HG02884 (cell line): ENCODE results near the gene PTGES3.
"Not testable (repeated sequence)": the region's sequence is repeated elsewhere in the genome, so short reads cannot be mapped to it uniquely, and the experiment has no call there.

ENCODE experiments used
- ATAC-seq: cut with Tn5 transposase; IDR thresholded peaks from one replicate; pipeline ENCODE4 v1.9.1; 2021; ENCODE audit warnings: mild to moderate bottlenecking, moderate library complexity; ENCODE audit not compliant: unreplicated experiment

The PTGES3 gene

DNA sequence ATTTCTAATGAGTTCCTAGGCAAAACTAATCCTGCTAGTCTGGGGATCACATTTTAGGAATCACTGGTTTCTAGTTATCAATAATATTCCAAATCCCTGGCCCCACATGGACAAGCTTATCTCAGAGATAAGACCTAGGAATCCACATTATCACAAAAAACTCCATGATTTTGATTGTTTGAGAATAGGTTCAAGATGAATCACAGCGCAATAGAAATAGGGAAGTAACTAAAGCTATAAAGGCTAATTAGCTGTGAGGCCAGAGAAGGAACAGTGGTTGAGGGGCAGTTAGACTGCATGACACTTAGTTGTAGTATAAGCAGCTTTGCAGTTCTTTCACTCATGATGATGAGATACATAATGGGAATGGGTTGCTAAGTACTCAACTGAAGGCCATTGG, 29.2 kb downstream of the PTGES3 start:
- no peak for ATAC-seq

GRCh38 chr12:56657416-56658379, 30.4 kb downstream of the PTGES3 start:
- no peak for ATAC-seq

DNA sequence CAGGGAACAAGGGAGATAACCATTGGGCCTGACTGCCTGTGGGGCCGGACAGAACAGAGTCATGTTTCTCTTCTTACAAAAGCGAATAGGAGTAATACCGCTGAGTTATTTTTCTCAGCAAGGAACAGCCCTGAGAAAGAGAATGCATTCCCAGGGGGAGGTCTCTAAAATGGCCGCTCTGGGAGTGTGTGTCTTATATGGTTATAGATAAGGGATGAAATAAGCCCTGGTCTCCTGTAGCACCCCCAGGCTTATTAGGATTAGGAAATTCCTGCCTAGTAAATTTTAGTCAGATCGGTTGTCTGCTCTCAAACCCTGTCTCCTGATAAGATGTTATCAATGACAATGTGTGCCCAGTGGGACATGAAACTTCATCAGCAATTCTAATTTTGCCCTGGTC, 34.3 kb downstream of the PTGES3 start:
- ATAC-seq, result not testable (repeated sequence)

DNA sequence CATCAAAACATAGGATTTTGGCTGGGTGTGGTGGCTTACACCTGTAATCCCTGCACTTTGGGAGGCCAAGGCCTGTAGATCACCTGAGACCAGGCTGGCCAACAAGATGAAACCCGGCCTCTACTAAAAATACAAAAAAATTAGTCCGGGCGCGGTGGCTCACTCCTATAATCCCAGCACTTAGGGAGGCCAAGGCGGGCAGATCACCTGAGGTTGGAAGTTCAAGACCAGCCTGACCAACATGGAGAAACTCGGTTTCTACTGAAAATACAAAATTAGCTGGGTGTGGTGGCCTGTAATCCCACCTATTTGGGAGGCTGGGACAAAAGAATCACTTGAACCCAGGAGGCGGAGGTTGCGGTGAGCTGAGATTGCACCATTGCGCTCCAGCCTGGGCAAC, 40.1 kb downstream of the PTGES3 start:
- not testable (repeated sequence) for ATAC-seq

- ATAC-seq, result peak; percentile 98
These were observed 42.2 kb downstream of the PTGES3 start, which contains the start of gene ATP5F1B for GRCh38 chr12:56645717-56646446. Gene ATP5F1B, minus strand, starts transcription at chr12:56645984. Its CDS starts 21 bp downstream, at chr12:56645963.

DNA sequence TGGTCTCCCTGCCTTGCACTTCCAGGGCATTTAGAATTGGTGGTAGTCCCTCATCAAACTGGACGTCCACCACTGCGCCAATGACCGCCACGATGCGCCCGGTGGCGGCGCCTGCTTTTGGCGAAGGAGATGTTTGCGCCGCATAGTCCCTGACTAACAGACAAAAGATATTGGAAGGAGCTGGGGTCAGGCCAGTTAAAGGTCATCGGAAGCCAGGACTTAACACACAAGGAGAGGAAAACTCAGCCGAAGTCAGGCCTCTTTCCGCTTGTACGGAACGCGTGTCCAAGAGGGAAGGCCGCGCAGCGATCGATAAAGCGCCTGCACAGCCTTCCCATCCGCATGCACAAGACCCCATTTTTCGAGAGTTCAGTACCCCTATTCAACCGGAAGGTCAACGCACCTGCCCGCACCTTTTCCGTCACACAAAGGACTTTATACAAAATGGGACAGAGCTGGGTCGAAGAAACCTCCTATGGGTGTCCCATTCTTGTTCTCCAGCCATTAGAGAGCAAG, 42.8 kb downstream of the PTGES3 start:
- ATAC-seq, result no peak

DNA sequence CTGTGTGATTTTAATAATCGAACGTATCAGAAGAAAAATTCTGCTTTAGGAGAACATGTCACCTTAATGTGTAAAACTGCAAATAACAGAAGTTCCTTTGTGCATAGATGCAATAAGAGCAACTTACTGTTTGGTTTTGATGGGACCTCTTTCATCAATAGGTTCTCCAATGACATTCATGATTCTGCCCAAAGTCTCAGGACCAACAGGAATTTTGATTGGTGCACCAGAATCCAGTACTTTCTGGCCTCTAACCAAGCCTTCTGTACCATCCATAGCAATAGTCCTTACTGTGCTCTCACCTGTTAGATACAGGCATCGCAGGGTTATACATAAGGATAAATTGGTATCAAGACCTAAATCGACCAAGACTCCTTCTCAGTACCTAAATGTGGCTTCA, 43.4 kb downstream of the PTGES3 start:
- no peak for ATAC-seq

DNA sequence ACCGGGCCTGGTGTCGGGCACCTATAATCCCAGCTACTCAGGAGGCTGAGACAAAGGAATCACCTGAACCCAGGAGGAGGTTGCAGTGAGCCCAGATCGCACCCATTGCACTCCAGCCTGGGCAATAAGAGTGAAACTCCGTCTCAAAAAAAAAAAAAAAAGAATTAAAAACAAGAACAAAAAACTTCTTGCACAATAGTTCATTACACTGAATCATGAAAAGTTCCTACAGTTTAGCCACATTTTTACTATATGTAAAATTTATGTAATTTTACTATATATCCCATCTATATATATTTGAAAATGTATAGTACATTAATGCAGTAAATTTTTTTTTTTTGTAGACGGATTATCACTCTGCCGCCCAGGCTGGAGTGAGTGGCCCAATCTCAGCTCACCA, 46.9 kb downstream of the PTGES3 start:
- ATAC-seq, result no peak

DNA sequence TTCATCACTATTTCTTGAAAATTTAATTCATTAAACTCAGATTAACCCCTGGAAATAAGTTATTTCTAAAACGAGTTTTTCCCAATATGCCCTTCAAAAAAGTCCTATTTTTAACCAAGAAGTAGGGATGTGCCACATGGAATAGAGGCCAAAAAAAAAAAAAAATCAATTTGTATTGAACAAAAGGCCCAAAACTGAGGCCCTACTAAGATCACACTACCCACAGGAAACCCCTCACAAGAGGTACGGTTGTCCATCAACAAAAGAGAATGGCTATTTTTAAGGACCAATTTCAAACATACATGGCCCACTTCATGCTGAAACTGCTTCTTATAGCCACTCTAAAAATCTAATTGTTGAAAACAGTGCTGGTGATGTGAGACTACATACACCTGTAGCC, 50.5 kb downstream of the PTGES3 start:
- ATAC-seq, result no peak

DNA sequence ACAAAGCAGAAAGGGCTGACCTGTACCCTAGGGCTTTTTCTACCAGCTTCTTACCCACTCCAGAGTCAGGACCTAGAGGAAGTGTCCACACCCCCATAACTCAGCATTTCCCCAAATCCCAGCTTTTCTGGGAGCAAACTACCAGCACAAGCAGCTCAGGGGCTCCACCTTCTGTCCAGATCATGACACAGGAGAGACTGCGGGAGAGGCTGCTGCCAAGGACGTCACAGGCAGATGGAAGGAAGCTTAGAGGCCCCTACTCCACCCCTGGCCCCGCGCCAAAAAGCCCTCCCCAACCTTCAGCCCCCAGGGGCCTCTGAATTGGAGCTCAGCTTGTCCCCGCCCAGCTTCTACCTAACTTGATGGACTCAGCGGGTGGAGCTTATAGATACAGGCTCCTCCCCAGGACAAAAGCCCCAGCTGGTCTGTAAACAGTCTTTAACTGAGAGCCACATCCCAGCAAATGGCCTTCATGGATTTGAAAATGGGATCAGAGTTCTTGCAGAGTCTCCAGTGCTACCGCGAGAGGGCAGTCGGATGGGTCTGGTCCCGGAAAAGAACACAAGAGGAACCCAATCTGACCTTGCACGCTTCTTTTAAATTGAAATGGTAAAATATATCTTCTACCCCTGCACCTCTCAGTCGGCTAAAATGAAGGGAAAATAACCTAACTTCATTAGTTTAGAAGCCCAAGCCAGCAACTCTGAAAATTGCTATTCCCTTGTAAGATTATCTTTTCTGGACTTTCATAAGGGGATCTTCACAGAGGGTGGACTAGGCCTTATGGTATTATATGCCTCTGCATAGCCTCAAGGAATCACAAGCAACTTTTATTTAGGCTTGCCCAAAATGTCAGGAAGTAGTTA, 51.2 kb downstream of the PTGES3 start:
- ATAC-seq, result peak; percentile 43

DNA sequence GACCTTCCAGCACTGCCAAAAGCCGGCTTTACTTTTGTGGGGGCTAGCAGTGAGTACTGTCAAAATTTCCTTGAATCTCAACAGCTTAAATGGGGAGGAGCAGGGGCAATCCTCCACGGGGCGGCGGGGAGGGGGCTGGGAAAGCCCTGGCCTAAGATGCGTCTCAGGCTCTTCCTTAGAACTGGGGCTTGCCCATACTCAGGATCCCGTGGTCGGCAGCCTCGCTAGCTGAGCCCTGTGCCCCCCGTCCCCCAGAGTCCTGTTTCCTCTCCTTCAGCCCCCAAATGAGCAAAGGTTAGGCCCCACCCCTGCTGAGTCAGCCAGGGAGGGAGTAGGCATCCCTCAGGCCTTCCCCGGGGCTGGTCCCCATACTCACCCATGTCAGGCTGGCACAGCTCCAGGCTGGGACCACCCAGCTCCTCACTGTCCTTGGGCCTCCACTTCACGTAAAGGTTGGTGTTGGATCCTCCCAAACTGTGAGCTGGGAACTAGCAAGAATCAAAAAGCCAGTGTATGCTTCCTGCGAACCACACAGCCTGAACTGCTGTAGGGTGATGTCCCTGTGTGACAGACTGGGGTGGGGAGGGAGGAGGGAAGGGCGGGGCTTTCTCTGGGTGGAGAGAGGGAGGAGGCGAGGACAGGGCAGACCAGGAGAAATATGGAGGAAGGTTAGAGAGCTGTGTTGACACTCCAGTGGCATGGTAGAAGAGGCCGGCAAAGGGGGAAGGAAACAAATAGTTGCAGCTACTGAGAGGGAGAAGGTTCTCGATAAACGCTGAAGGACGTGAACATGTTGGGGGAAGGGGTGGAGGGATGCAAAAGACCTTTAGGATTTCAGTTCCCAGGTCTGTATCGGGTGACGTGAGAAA, 52.0 kb downstream of the PTGES3 start:
- ATAC-seq, result peak; percentile 45

- ATAC-seq, result no peak
These were observed 53.0 kb downstream of the PTGES3 start for GRCh38 chr12:56634837-56635791.

- ATAC-seq, result no peak
These were observed 53.7 kb downstream of the PTGES3 start for GRCh38 chr12:56634242-56634836.

DNA sequence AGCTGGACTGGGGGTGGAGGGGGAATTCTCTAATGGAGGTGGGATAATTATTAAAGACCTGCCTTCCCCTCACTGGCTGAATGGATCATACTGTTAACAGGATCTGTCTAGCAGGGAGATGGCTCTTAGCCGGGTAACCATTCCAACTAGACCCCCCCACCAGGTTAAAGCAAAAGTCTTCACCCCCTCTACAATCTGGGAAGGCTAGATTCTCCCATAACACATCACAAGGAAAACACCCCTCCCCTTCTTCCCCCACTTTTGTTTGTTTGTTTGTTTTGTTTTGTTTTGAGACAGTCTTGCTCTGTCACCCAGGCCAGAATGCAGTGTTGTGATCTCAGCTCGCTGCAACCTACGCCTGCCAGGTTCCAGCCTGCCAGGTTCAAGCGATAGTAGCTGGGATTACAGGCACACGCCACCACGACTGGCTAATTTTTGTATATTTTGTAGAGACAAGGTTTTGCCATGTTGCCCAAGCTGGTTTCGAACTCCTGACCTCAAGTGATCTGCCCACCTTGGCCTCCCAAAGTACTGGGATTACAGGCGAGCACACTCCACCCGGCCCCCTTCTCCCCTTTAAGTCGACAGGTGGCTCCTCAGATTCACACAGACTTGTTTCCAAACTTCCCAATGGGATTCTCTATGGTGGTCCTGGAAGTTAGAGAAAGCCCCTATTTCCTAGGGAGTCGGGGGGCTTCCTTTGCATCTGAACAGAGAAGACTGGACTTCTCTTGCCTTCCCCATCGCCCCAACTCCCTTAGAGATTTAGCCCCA, 54.4 kb downstream of the PTGES3 start:
- ATAC-seq, result no peak

- ATAC-seq, result no peak
These were observed 55.2 kb downstream of the PTGES3 start for GRCh38 chr12:56632701-56633467.

DNA sequence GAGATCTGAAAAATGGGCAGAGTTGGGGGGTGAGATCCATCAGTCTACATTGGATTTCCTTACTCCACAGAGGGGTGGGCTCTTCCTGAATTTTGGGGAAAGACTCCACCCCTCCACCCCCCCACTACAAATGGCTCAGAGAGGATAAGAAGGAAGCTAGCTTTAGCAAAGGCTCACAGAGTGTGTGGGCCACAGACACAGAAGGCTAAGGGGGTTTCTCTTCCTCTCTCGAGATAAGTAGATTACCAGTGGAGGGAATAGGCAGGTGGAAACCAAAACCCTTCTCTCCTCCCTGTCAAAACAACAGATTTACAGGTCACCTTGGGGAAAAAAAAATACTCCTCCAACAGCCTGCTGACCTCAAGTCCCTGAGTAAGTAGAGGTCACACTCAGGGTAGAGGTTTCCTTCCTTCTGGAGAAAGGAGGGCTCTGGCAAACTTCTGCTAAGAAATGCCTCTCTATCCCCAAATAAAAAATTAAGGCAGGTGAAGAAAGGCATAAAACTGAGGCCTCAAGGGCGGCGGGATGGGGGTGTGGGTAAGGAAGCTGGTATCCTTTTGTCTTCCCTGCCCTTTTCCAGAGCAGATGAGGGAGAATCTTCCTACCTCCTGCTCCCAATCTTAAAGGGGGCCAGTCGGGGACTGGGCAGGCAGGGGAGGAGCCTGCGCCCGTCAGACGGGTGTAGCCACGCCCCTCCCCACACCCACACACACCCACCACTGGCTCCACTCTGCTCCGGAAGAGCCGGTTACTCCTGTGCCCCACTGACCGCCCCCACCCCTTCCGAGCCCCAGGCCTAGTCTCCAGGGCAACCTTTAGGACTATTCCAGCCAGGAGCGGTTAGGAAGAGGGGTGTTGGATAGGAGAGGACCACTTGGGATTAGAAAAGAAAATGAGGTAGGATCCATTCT, 56.0 kb downstream of the PTGES3 start:
- ATAC-seq, result no peak
